HG03575 (cell line): Measurements from ENCODE around the gene DDX4.
"Not testable (repeated sequence)": the region's sequence is repeated elsewhere in the genome, so short reads cannot be mapped to it uniquely, and the experiment has no call there.

Experiments
- ATAC-seq: cut with Tn5 transposase; IDR thresholded peaks from one replicate; pipeline ENCODE4 v1.9.1; 2021; ENCODE audit not compliant: unreplicated experiment, insufficient number of reproducible peaks, low FRiP score; ENCODE audit errors: extremely low read depth

Gene DDX4

GRCh38 chr5:55737793-55738192 lies at the start of gene DDX4:
Gene DDX4, plus strand, starts transcription at chr5:55738061. Its CDS starts 903 bp downstream, at chr5:55738964.
- no peak for ATAC-seq

DNA sequence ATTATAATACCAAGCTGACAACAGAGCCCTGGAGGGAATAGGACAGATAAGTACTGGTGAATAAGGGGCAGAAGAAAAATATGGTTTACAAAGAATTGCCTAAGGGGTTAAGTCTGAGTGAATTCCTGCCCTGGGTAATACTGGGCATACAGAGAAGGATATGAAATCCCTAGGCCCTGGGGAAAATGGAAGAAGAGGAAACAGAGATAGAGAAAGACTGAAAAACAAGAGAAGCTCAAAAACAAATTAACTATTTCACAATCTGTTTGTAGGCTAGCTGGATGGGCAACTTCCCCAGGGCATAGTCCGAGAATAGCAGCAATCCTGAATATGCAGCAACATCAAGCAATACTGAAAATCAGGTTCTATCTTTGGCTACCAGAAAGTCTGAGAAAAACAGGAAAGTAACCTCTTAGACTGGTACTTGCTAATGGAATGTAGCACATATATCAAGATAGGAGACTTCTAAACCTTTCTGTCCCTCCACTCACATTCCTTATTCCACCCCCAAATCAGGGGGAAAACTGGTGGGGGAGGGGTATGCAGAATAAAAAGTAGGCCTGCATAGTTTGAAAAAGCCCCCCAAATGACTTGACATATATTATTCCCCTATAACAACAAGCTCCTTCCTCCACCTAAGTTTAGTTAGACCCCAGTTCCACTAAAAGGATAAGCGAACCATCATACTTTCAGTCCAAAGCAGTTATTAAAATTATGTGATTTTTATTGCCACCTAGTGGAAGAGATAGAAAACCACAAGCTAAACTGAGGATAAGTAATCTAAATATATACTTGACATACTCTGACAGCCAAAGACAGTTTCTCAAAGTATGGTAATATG lies 46.4 kb upstream of the DDX4 start:
- no peak for ATAC-seq

- no peak for ATAC-seq
These were observed 45.8 kb upstream of the DDX4 start for GRCh38 chr5:55692106-55692417.

GRCh38 chr5:55692509-55692908 lies 45.4 kb upstream of the DDX4 start:
- ATAC-seq: no peak

GRCh38 chr5:55694152-55694830 lies 43.6 kb upstream of the DDX4 start:
- no peak for ATAC-seq

GRCh38 chr5:55696704-55697103 lies 41.2 kb upstream of the DDX4 start:
- not testable (repeated sequence) for ATAC-seq

- ATAC-seq: no peak
These were observed 38.7 kb upstream of the DDX4 start for GRCh38 chr5:55699041-55699688.

DNA sequence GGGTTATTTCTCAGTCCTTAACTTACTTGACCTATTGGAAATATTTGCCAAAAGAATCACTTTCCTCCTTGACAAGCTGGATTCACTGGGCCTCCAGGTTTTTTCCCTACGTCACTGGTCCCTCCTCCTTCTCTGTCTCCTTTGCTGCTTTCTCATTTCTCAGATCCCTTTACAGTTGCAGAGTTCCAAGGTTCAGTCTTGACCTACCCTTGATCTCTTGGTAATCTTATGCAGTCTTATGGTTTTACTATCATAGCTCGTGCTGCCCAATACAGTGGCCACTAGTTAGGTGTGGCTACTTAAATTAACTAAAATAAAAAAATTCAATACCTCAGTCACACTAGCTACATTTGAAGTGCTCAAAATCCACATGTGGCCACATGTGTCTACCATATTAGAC lies 37.1 kb upstream of the DDX4 start:
- ATAC-seq: no peak

- ATAC-seq: no peak
These were observed 36.3 kb upstream of the DDX4 start for GRCh38 chr5:55701462-55702103.

DNA sequence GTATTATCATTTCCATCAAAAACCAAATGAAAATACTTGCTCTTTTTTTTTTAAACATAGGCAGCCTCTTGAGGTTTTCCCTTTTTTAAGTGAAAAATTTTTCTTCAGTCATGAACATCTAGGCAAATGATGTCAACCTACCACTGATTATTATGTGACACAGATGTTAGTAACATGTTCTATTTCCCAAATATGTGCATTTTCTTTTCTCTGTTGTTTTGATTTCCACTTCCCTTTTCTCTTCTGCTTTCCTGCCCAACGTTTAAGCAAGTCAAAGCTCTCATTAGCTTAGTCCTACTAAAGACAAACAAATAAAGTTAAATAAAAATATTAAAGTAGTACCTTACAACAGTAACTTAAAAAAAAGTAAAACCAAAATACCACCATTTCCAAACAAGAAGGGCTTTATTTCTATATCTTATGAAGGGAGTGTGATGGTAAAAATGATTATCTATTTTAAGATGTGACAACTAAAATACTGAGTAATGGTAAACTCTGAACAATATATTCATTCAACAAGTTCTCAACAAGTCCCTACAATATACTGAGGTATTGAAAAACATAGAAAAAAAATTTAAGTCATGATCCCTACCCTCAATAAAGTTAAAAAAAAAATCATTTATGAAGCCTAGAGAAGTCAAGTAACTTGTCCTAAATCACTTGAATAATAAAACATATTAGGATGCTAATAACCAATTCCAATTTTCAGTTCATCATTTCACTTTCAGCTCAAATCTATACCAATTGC lies 35.1 kb upstream of the DDX4 start:
- no peak for ATAC-seq

GRCh38 chr5:55706230-55706629 lies 31.6 kb upstream of the DDX4 start:
- no peak for ATAC-seq

DNA sequence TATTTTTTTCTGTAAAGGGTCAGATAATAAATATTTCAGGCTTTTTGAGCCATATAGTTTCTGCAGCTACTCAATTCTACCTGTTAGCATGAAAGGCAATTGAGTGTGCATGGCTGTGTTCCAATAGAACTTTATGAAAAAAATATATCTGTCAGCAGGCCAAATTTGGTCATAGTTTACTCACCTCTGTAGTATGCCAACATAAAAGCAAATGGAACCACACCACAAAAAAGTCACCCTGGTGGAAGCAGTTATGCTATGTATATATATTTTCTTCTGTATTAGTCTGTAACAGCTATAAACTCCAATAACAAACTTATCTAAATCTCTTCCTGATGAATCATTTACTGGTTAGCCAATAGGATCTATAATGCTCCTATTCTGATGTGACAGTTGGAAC lies 29.1 kb upstream of the DDX4 start:
- no peak for ATAC-seq

DNA sequence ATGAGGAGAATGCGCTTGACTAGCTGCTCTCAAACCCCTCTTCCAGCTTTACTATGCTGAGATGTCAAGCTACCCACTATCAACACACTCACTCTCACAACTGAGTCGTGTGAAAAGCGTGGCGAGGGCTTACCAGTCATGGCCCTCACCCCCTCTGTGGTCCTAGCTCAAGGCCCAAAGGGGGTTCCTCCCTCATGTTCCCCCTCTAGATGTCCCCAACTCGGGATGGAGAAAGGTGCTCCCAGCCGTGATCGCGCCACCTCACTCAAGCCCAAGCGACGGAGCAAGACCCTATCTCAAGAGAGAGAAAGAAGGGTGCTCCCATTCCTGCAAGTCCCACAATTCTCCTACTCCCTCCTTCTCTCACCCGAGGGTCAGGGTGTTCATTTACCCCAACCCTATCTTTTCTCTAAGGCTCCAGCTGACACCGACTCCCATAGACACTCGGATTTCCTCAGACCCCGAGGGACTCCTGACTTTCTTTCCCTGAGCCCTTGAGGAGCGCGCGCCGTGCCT lies 26.3 kb upstream of the DDX4 start:
- no peak for ATAC-seq

GRCh38 chr5:55712023-55712859 lies 25.6 kb upstream of the DDX4 start, which contains the start of gene SLC38A9:
Gene SLC38A9, minus strand, starts transcription at chr5:55712324. Its CDS starts 14,366 bp downstream, at chr5:55697958.
- peak; percentile 99 for ATAC-seq

DNA sequence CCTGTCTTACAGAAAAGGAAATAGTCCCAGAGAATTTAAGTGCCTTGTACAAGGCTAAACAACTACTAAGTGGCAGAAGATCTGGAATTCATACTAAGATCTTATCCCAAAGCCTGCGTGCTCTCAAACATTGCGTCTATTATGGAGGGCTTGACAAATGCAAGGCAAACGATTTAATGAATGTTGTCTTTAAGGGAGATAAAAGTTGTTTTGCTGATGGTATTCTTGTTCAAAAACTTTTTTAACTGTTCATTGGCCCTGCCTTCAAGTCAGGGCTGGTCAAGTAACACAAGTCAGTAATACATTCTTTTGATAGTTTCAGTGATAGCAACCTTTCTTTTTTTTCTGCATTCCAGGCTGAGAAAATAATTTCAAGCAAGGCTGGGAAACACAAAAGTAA lies 24.0 kb upstream of the DDX4 start:
- ATAC-seq: no peak

GRCh38 chr5:55714339-55714738 lies 23.5 kb upstream of the DDX4 start:
- no peak for ATAC-seq

DNA sequence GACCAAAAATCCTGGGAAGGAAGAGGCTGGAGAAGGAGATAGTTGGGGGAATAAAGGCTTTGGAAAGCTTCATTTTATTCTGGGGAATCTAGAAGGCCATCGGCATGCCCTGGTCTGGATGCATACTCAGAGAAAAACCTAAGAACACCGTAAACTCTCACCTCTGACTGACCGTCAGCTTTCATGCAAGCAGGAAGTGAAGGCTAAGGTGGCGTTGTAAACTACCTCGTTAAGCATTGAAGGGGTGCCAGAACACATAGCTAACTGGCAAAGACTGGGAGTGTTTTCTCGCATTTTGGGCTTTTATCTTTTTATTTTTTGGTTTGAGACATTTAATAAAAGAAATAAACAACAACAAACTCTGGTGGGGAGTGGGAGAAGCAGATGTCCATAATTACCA lies 23.1 kb upstream of the DDX4 start:
- no peak for ATAC-seq

- ATAC-seq: no peak
These were observed 22.3 kb upstream of the DDX4 start for GRCh38 chr5:55715519-55716078.
